Epithelial cell of esophagus (primary cell): ENCODE measurements around the gene WDR75.

ENCODE experiments used
- DNase-seq: peaks from one replicate; pipeline ENCODE4 v3.0.0; 2010; ENCODE audit warnings: low read depth
- H3K4me3 ChIP-seq: 2 replicates; pipeline ENCODE4 v1.5.1; 2011; ENCODE audit warnings: mild to moderate bottlenecking, low read length, control low read depth
- TF ChIP-seq, protein P1 (sequence below): IDR thresholded peaks from 2 replicates; pipeline ENCODE4 v1.5.1; 2011; ENCODE audit warnings: low read depth, mild to moderate bottlenecking, low read length, control low read depth, inconsistent platforms; ENCODE audit not compliant: insufficient read depth; ENCODE audit errors: missing control alignments

Gene WDR75

DNA sequence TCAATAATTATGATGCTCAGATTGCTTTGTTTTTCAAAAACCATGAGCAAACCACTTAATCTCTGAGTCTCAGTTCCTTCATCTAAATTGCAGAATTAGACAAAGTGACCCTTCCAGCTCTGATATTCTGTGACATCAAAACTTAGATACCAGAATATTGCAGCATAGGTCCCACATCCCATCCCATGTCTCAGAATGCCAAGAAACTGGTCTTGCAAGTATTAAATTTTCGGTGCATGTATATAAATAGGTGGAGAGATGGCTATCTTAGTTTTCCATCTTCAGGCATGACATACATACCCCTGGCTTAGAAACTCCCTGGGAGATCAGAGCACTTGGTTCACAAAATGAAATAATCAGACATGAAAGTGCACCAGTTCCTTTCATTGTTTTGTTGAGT is 39.8 kb downstream of the WDR75 start:
- TF ChIP-seq, protein P1, sequence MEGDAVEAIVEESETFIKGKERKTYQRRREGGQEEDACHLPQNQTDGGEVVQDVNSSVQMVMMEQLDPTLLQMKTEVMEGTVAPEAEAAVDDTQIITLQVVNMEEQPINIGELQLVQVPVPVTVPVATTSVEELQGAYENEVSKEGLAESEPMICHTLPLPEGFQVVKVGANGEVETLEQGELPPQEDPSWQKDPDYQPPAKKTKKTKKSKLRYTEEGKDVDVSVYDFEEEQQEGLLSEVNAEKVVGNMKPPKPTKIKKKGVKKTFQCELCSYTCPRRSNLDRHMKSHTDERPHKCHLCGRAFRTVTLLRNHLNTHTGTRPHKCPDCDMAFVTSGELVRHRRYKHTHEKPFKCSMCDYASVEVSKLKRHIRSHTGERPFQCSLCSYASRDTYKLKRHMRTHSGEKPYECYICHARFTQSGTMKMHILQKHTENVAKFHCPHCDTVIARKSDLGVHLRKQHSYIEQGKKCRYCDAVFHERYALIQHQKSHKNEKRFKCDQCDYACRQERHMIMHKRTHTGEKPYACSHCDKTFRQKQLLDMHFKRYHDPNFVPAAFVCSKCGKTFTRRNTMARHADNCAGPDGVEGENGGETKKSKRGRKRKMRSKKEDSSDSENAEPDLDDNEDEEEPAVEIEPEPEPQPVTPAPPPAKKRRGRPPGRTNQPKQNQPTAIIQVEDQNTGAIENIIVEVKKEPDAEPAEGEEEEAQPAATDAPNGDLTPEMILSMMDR: no peak
- no peak overlapping the region for H3K4me3 ChIP-seq
- DNase-seq: no peak

DNA sequence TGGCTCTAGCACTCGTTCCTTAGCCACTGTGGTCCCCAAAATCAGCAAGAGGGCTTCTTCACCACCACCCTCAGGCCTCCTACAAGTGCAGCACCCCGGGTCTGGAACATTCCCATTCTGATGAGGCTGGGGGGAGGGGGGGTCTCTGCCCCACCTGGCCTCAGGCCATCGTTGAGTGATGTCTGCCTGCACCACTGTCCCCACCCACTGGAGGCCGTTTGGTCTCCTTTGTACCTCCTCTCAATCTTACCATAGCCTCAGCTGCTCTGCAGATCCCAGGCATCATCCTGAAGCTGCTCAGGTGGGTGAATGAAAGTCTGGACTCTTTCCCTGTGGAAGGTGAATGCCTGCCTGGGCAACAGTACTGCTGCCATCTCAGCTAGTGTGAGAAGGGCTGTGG is 42.3 kb downstream of the WDR75 start:
- no peak for DNase-seq
- no peak overlapping the region for H3K4me3 ChIP-seq
- TF ChIP-seq, protein P1: no peak

DNA sequence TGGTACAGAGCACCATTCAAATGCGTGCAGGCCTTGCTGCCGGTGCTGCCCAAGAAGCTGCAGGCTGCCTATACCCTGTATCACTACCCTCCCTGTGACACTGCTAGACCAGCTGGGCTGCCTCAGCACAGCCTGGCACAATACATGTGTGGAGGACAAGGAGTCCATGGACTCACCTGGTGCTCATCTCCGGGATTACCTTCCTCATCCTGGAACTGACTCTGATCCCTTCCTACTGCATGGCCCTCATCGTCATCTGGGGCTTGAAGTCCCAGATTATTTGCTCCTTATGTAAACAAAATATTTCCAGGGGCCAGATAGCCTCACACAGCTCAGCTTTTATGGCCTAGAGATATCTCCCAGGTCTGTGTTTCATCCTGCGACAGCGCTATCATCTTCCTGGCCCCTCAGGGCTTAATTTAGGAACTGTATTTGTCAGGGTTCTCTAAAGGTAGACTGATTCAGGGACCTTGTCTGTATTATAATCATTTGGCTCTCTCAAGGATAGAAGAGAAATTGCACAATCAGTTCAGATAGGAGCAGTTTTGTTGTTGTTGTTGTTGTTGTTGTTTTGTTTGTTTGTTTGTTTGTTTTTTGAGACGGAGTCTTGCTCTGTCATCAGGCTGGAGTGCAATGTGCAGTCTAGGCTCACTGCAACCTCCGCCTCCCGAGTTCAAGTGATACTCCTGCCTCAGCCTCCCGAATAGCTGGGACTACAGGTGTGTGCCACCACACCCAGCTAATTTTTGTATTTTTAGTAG is 42.9 kb downstream of the WDR75 start:
- no peak for DNase-seq
- TF ChIP-seq, protein P1: no peak

DNA sequence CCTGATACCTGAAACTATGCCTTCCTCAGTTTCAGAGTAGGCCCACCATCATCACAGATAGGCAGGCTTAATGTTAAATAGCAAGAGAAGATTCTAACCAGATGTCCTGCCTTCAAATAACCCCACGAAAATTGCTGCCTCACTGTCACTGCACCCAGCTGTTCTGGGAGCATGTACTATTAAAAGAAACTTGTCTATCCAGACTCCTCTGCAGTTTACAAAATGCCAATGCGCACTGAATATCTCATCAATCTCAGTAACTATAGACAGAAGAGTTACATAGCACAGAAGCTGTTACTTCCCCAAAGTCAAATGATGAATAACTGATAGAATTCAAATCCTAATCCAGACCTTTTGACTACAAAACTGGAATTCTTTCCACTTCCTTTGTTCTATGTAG is 43.9 kb downstream of the WDR75 start:
- TF ChIP-seq, protein P1: no peak
- no peak overlapping the region for H3K4me3 ChIP-seq
- no peak for DNase-seq

More for the DNA sequence above, 42.9 kb downstream of the WDR75 start:
- no peak overlapping the region for H3K4me3 ChIP-seq

DNA sequence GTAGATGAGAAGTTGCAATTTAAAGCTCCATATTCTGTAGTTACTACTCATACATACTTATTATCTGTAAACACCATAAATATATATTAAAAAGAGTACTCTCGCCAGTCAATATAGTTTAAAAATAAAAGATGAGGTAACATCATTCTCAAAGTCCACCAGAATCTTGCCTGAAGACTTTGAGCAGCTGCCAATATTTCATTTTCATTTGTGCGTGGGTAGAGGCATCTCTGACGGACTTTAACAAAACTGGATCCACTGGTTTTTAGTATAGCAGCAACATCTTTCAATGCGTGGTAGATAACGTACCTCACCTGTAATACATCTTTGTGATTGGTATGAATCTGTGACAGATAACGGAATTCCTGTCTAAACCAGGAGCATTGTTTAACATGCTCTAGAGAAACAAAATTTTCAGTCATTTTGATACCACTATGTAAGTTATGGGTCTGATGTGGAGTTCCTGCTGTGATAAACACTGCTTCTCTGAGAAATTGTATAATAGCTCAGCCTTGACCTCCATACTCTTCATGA is 45.0 kb downstream of the WDR75 start:
- TF ChIP-seq, protein P1: no peak
- no peak overlapping the region for H3K4me3 ChIP-seq
- peak; percentile 63 for DNase-seq

DNA sequence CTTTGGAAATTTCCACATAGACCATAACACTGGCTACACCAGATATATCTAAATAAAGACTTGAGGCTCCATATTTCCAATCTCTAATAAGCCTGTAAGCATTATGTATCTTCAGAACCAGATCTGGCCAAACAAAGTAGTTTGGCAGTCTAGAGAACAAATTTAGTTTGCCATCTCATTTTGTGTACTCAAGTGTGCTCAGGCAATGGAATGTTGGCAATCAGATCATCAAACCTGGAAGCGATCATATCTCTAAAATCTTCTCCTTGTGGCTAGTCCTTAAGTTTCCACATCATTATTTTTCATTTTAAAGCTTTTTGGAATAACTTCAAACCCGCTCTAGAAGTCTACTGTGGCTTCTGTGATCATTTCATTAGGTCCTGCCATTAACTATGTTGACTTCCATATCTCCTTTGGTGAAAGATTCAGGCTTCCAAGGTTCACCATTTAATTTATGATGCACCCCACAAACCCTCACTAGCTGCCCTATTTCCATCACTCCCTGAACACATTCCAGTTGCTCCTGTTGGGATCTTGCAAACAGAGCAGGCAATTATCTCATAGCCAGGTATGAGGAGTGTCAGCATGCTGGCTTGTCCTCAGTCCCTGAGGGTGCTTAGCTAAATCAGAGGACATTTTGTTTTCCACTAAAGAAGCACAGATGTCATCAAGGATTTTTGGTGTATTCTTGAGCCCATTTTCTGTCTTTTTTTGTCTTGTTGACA is 46.2 kb downstream of the WDR75 start:
- DNase-seq: no peak
- H3K4me3 ChIP-seq: no peak overlapping the region
- TF ChIP-seq, protein P1: no peak
